Measurements from ENCODE around the gene PCDHGB4.

GRCh38 chr5:141338538-141339306 lies 48.8 kb upstream of the PCDHGB4 start, which contains the start of gene PCDHGA2:
- TF ChIP-seq, protein P1, sequence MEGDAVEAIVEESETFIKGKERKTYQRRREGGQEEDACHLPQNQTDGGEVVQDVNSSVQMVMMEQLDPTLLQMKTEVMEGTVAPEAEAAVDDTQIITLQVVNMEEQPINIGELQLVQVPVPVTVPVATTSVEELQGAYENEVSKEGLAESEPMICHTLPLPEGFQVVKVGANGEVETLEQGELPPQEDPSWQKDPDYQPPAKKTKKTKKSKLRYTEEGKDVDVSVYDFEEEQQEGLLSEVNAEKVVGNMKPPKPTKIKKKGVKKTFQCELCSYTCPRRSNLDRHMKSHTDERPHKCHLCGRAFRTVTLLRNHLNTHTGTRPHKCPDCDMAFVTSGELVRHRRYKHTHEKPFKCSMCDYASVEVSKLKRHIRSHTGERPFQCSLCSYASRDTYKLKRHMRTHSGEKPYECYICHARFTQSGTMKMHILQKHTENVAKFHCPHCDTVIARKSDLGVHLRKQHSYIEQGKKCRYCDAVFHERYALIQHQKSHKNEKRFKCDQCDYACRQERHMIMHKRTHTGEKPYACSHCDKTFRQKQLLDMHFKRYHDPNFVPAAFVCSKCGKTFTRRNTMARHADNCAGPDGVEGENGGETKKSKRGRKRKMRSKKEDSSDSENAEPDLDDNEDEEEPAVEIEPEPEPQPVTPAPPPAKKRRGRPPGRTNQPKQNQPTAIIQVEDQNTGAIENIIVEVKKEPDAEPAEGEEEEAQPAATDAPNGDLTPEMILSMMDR (IDR thresholded peaks at IDR 0.05), result peak; percentile 30 to 73 (median 53)
- TF ChIP-seq POLR2A (IDR thresholded peaks at IDR 0.05), result no peak

Measured in heart left ventricle (tissue), 13 donors.